ENCODE results near the gene ASXL1.
"Not testable (repeated sequence)": the region's sequence is repeated elsewhere in the genome, so short reads cannot be mapped to it uniquely, and the experiment has no call there.

Gene ASXL1

GRCh38 chr20:32357869-32358631, at the start of gene ASXL1:
ASXL1 (plus strand) TSS chr20:32358331; CDS start chr20:32358776, 445 bp downstream.
- no peaks in the 10 kb centered on the region for H3K36me3 Mint-ChIP-seq
- DNase-seq (ENCODE audit: low spot score in 2 of 2) = peak; percentile 88 to 90
- peak within 1 kb of the TSS; percentile 95 for H3K27ac Mint-ChIP-seq
- H3K27me3 Mint-ChIP-seq = no peaks in the 10 kb centered on the region
- peak within 1 kb of the TSS; percentile 98 for H3K4me3 Mint-ChIP-seq
- no peaks in the 10 kb centered on the region for H3K9me3 Mint-ChIP-seq
- peaks cover 39% of the 10 kb centered on the region for H3K4me1 Mint-ChIP-seq
- ATAC-seq (ENCODE audit: low read depth) = peak; percentile 86

DNA sequence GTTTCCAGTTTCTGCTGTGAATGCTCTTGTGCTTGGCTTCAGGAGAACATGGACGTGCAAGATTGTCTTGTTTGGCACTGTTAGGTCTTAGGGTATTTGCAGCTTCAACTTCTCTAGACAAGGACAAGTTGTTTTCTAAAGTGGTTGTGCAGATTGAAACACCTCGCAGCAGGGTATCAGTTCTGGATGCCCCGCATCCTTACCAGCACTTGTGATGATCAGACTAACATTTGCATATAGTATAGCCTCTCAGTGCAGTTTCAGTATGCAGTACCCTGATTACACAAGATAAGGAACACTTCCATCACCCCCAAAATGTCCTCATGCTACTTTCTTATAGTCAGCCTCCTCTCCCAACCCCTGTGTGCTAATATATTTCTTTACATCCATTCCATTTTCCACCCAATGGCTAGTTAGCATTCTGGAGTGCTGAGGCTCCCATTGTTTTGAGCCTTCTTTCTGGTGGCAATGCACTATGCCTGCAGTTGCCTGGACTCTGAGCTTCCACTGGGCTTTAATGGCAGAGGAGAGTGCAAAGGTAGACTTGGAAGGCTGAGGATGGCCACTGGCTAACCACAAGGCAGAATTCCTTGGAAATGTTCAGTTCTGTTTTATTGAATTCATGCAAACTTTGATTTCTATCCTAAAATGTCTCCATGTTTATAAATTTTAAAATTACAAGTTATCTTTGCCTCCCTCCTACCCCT, 45.3 kb upstream of the ASXL1 start:
- Mint-ChIP-seq H3K36me3 (peaks cover 36% of the 10 kb centered on the region), H3K4me3 (no peak overlapping the region), H3K27ac (no peak overlapping the region), H3K27me3 (no peaks in the 10 kb centered on the region), H3K4me1 (peaks cover 5% of the 10 kb centered on the region), H3K9me3 (no peaks in the 10 kb centered on the region)
- DNase-seq (ENCODE audit: low spot score in 2 of 2) (no peak), ATAC-seq (ENCODE audit: low read depth) (no peak)

GRCh38 chr20:32314768-32315167, 43.4 kb upstream of the ASXL1 start:
- no peak overlapping the region for H3K4me3 Mint-ChIP-seq
- peaks cover 5% of the 10 kb centered on the region for H3K4me1 Mint-ChIP-seq
- no peaks in the 10 kb centered on the region for H3K27me3 Mint-ChIP-seq
- ATAC-seq (ENCODE audit: low read depth) (no peak), DNase-seq (ENCODE audit: low spot score in 2 of 2) (no peak)
- H3K27ac Mint-ChIP-seq = peak overlapping the region; percentile 32
- no peaks in the 10 kb centered on the region for H3K9me3 Mint-ChIP-seq
- H3K36me3 Mint-ChIP-seq = peaks cover 39% of the 10 kb centered on the region

- DNase-seq (ENCODE audit: low spot score in 2 of 2) (no peak), ATAC-seq (ENCODE audit: low read depth) (no peak)
- peak overlapping the region; percentile 32 for H3K27ac Mint-ChIP-seq
- H3K9me3 Mint-ChIP-seq = no peaks in the 10 kb centered on the region
- no peaks in the 10 kb centered on the region for H3K27me3 Mint-ChIP-seq
- peaks cover 37% of the 10 kb centered on the region for H3K36me3 Mint-ChIP-seq
- H3K4me3 Mint-ChIP-seq = no peak overlapping the region
- H3K4me1 Mint-ChIP-seq = peaks cover 5% of the 10 kb centered on the region
These were observed 42.7 kb upstream of the ASXL1 start for GRCh38 chr20:32315399-32315798.

GRCh38 chr20:32315891-32316290, 42.2 kb upstream of the ASXL1 start:
- no peaks in the 10 kb centered on the region for H3K9me3 Mint-ChIP-seq
- DNase-seq (ENCODE audit: low spot score in 2 of 2) (no peak), ATAC-seq (ENCODE audit: low read depth) (no peak)
- H3K27me3 Mint-ChIP-seq = no peaks in the 10 kb centered on the region
- peaks cover 34% of the 10 kb centered on the region for H3K36me3 Mint-ChIP-seq
- H3K4me1 Mint-ChIP-seq = peaks cover 5% of the 10 kb centered on the region
- no peak overlapping the region for H3K4me3 Mint-ChIP-seq
- H3K27ac Mint-ChIP-seq = peak overlapping the region; percentile 29

DNA sequence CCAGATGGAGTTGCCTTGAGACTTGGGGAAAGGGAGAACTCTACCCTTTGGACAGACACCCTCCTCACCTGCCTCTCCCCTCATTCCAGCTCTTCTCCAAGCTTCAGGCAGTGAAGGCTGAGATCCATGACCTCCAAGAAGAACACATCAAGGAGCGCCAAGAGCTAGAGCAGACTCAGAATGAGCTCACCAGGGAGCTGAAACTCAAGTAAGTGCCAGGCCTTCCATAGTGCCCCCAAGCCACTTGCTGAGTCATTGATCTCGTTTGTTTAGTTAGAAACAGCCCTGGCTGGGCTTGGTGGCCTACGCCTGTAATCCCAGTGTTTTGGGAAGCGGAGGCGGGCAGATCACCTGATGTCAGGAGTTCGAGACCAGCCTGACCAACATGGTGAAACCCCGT, 41.5 kb upstream of the ASXL1 start:
- Mint-ChIP-seq H3K36me3 (peaks cover 35% of the 10 kb centered on the region), H3K9me3 (no peaks in the 10 kb centered on the region), H3K4me1 (peaks cover 5% of the 10 kb centered on the region), H3K27me3 (no peaks in the 10 kb centered on the region), H3K27ac (peak overlapping the region; percentile 29), H3K4me3 (no peak overlapping the region)
- ATAC-seq (ENCODE audit: low read depth) (no peak), DNase-seq (ENCODE audit: low spot score in 2 of 2) (no peak)

GRCh38 chr20:32319100-32319499, 39.0 kb upstream of the ASXL1 start:
- no peaks in the 10 kb centered on the region for H3K27me3 Mint-ChIP-seq

DNA sequence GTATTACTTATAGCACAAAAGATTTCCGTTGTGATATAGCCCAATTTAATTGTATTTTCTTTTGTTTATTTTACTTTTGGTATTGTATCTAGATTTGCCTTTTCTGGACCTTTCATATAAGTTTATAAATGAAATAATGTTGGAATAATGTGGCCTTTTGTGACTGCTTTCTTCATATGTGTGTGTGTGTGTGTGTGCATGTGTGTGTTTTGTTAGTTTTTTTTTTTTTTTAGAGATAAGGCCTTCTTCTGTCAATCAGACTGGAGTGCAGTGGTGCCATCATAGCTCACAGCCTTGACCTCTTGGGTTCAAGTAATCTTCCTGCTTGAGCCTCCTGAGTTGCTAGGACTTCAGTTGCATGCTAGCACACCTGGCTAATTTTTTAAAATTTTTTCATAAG, 37.8 kb upstream of the ASXL1 start:
- ATAC-seq (ENCODE audit: low read depth) (no peak), DNase-seq (ENCODE audit: low spot score in 2 of 2) (no peak)
- no peaks in the 10 kb centered on the region for H3K27me3 Mint-ChIP-seq
- H3K27ac Mint-ChIP-seq = no peak overlapping the region
- H3K4me3 Mint-ChIP-seq = no peak overlapping the region
- peaks cover 24% of the 10 kb centered on the region for H3K36me3 Mint-ChIP-seq
- H3K9me3 Mint-ChIP-seq = no peaks in the 10 kb centered on the region
- no peaks in the 10 kb centered on the region for H3K4me1 Mint-ChIP-seq

More at GRCh38 chr20:32319100-32319499, 39.0 kb upstream of the ASXL1 start:
- Mint-ChIP-seq H3K4me1 (no peaks in the 10 kb centered on the region), H3K27ac (no peak overlapping the region), H3K9me3 (no peaks in the 10 kb centered on the region), H3K4me3 (no peak overlapping the region), H3K36me3 (peaks cover 31% of the 10 kb centered on the region)
- ATAC-seq (ENCODE audit: low read depth) (no peak), DNase-seq (ENCODE audit: low spot score in 2 of 2) (no peak)

DNA sequence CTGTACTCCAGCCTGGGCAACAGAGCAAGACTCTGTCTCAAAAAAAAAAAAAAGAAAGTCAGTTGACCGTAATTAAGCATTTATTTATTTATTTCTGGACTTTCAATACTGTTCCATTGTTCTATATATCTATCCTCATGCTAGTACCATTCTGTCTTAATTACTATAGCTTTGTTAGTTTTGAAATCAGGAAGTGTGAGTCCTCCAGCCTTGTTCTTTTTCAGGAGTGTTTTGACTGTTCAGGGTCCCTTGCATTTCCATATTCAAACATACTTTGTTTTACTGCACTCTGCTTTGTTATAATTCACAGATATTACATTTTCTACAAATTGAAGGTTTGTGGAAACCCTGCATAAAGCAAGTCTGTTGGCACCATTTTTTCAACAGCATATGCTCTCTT, 36.7 kb upstream of the ASXL1 start:
- DNase-seq (ENCODE audit: low spot score in 2 of 2) (no peak), ATAC-seq (ENCODE audit: low read depth) (no peak)
- Mint-ChIP-seq H3K4me3 (no peak overlapping the region), H3K27me3 (no peaks in the 10 kb centered on the region), H3K36me3 (peaks cover 19% of the 10 kb centered on the region), H3K4me1 (no peaks in the 10 kb centered on the region), H3K9me3 (no peaks in the 10 kb centered on the region), H3K27ac (no peak overlapping the region)

DNA sequence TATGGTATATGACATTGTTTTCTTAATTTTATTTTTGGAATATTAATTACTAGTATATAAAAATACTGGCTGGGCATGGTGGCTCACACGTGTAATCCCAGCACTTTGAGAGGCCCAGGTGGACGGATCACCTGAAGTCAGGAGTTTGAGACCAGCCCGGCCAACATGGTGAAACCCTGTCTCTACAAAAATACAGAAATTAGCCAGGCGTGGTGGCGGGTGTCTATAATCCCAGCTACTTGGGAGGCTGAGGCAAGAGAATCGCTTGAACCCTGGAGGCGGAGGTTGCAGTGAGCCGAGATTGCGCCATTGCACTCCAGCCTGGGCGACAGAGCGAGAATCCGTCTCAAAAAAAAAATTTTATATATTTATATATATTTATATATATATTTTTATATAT, 35.9 kb upstream of the ASXL1 start:
- H3K27me3 Mint-ChIP-seq; ATAC-seq (ENCODE audit: low read depth); H3K4me1 Mint-ChIP-seq; H3K27ac Mint-ChIP-seq; H3K4me3 Mint-ChIP-seq; DNase-seq (ENCODE audit: low spot score in 2 of 2); H3K9me3 Mint-ChIP-seq: not testable (repeated sequence)
- H3K36me3 Mint-ChIP-seq = peaks cover 20% of the 10 kb centered on the region

DNA sequence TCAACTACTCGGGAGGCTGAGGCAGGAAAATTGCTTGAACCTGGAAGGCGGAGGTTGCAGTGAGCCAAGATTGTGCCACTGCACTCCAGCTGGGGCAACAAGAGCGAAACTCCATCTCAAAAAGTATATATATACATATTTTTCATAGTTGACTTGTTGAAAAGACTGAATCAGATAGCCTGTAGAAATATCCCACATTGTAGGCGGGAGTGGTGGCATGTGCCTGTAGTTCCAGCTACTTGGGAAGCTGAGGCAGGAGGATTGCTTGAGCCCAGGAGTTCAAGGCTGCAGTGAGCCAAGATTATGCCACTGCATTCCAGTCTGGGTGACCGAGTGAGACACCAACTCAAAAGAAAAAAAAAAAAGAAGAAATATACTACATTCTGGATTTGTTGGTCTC, 34.4 kb upstream of the ASXL1 start:
- not testable (repeated sequence) for H3K4me1 Mint-ChIP-seq; H3K4me3 Mint-ChIP-seq; ATAC-seq (ENCODE audit: low read depth); H3K9me3 Mint-ChIP-seq; H3K27me3 Mint-ChIP-seq; DNase-seq (ENCODE audit: low spot score in 2 of 2); H3K27ac Mint-ChIP-seq
- H3K36me3 Mint-ChIP-seq = peaks cover 16% of the 10 kb centered on the region

GRCh38 chr20:32325706-32326503, 32.2 kb upstream of the ASXL1 start:
- ATAC-seq (ENCODE audit: low read depth) = no peak
- H3K27me3 Mint-ChIP-seq = no peaks in the 10 kb centered on the region
- no peak overlapping the region for H3K4me3 Mint-ChIP-seq
- H3K4me1 Mint-ChIP-seq = no peaks in the 10 kb centered on the region
- no peak for DNase-seq (ENCODE audit: low spot score in 2 of 2)
- H3K9me3 Mint-ChIP-seq = no peaks in the 10 kb centered on the region
- H3K27ac Mint-ChIP-seq = peak overlapping the region; percentile 53
- peaks cover 19% of the 10 kb centered on the region for H3K36me3 Mint-ChIP-seq

DNA sequence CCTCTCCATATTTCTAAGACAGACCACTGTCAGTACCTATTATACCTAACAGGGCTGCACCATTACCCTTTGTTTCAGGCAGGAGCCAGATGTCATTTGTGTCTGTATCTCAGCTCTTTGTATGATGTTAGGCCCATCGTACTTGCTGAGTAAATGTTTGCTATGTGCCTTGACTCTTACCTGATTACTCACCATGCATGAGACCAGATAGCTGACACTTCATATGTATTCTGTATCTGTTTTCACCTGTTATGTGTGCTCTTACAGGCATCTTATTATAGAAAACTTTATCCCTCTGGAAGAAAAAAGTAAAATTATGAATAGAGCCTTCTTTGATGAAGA, 31.7 kb upstream of the ASXL1 start:
- Mint-ChIP-seq H3K36me3 (peaks cover 18% of the 10 kb centered on the region), H3K27ac (peak overlapping the region; percentile 53)
- no peak for DNase-seq (ENCODE audit: low spot score in 2 of 2)

DNA sequence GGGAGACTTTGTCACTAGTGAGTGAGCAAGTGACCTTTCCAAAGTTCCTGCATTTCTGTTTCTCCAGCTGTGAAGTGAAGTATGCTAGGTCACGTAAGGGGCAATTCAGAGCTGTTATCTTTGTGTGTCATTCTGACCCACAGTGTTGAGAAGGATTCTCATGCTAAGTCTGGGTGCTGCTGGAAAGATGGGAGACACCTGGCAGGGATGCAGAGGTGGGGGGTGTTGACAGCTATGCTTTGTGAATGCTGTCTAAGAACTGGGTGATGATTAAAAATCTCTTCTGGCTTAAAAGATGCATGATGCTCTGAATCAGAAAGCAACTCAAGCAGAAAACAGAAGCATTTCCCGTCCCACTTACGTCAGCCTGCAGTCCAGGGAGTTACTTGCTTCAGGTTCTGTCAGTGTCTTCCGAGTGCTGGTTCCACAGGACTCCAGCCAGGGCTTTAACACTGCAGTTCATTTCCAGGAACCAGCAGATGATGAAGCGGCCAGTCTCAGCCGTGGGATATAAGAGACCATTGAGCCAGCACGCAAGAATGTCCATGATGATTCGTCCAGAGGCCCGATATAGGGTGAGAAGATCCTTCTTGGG, 30.9 kb upstream of the ASXL1 start:
- no peaks in the 10 kb centered on the region for H3K9me3 Mint-ChIP-seq
- peaks cover 4% of the 10 kb centered on the region for H3K4me1 Mint-ChIP-seq
- ATAC-seq (ENCODE audit: low read depth) (no peak), DNase-seq (ENCODE audit: low spot score in 2 of 2) (no peak)
- peak overlapping the region; percentile 53 for H3K27ac Mint-ChIP-seq
- no peaks in the 10 kb centered on the region for H3K27me3 Mint-ChIP-seq
- peaks cover 24% of the 10 kb centered on the region for H3K36me3 Mint-ChIP-seq
- no peak overlapping the region for H3K4me3 Mint-ChIP-seq

More for the DNA sequence above, 31.7 kb upstream of the ASXL1 start:
- Mint-ChIP-seq H3K4me1 (no peaks in the 10 kb centered on the region), H3K4me3 (no peak overlapping the region), H3K27me3 (no peaks in the 10 kb centered on the region), H3K9me3 (no peaks in the 10 kb centered on the region)
- no peak for ATAC-seq (ENCODE audit: low read depth)

Measured in memory B cell (primary cell).